Kidney (tissue), 14 donors: ENCODE measurements around the gene SLC13A5. TPM values are rescaled to one million over a fixed set of nuclear protein-coding genes. Genes with fewer than 3 reads are reported as not detected.

ENCODE experiments used
- DNase-seq, 5 donors: peaks; one replicate each; pipeline ENCODE4 v3.0.0-alpha.2; 2013 to 2020
- FAIRE-seq: peaks from 2 replicates; lab custom pipeline; 2012; peaks lifted over from hg19 to GRCh38; lab: Jason Lieb, UNC
- H3K27ac ChIP-seq, 2 donors: one replicate each; pipeline ENCODE4 v1.7.0; 2013; ENCODE audit warnings: low read depth in 2 of 2, low read length in 2 of 2, inconsistent platforms in 1 of 2
- H3K27me3 ChIP-seq: one replicate; pipeline ENCODE4 v1.7.1; 2013; ENCODE audit warnings: low read length, inconsistent platforms; ENCODE audit not compliant: control insufficient read depth, insufficient read depth
- H3K36me3 ChIP-seq, 3 donors: one replicate each; pipeline versions ENCODE4 v1.7.0 to v1.7.1; 2013; ENCODE audit warnings: low read length in 3 of 3, control low read depth in 1 of 3, inconsistent platforms in 1 of 3; ENCODE audit not compliant: insufficient read depth in 3 of 3, control insufficient read depth in 2 of 3
- H3K4me1 ChIP-seq, 3 donors: one replicate each; pipeline versions ENCODE4 v1.7.0 to v1.7.1; 2013; ENCODE audit warnings: low read length in 3 of 3, inconsistent platforms in 1 of 3, low read depth in 1 of 3; ENCODE audit not compliant: control insufficient read depth in 2 of 3, insufficient read depth in 2 of 3
- H3K4me3 ChIP-seq, 3 donors: one replicate each; pipeline versions ENCODE4 v1.7.0 to v1.8.1; 2013; ENCODE audit warnings: low read length in 3 of 3, control low read depth in 1 of 3, inconsistent platforms in 1 of 3
- H3K9ac ChIP-seq, 3 donors: one replicate each; pipeline versions ENCODE4 v1.7.0 to v1.7.1; 2013; ENCODE audit warnings: low read length in 3 of 3, control low read depth in 1 of 3, inconsistent platforms in 1 of 3
- H3K9me3 ChIP-seq, 3 donors: one replicate each; pipeline versions ENCODE4 v1.7.0 to v1.7.1; 2013; ENCODE audit warnings: low read length in 3 of 3, control low read depth in 1 of 3, inconsistent platforms in 1 of 3; ENCODE audit not compliant: control insufficient read depth in 2 of 3, insufficient read depth in 1 of 3
- CTCF ChIP-seq: IDR thresholded peaks from 3 replicates; pipeline ENCODE4 v1.5.1; 2012; ENCODE audit warnings: mild to moderate bottlenecking, moderate library complexity, borderline replicate concordance; ENCODE audit not compliant: insufficient read depth; ENCODE audit errors: extremely low read depth
- intact Hi-C: fragments of 100-400 bp; cut with DNase I; formaldehyde crosslinking; loops from one replicate; pipeline ENCODE4 v1.11.1; 2022
- polyA plus RNA-seq: library from polyadenylated mRNA; stranded (reverse); fragments of 350-450 nt; fragmentation: Illumina TruSeq; extraction: RNeasy Lipid Tissue Mini Kit (QIAGEN cat#74804); gene quantifications from one replicate; pipeline ENCODE4 v1.2.3, GENCODE V29; 2014; ENCODE audit warnings: low read depth, low replicate concordance; ENCODE audit not compliant: insufficient read depth
- total RNA-seq: library from RNA; stranded (reverse); fragmentation: NEBNext Ultra II Directional; extraction: Animal tissue kit (Norgen Biotek cat#: 25700); gene quantifications from one replicate; pipeline ENCODE4 v1.2.1, GENCODE V29; 2021
- donor health status: control.
- donor health status: control.
- donor health status: control.
- donor health status: control.
- donor health status: control.
- donor health status: DM: yes; HTN: yes; CAD: no.
- donor health status: Normal renal cell carcinoma (clear cell type).

The SLC13A5 gene
- total and polyA plus RNA-seq, 2 donors from 2014 or later, result not detected

- Histone ChIP-seq H3K4me1 (no peaks in the 10 kb centered on the region), H3K27me3 (no peaks in the 10 kb centered on the region), H3K9ac (no peak overlapping the region), H3K27ac (no peak overlapping the region), H3K36me3 (no peaks in the 10 kb centered on the region), H3K4me3 (no peak overlapping the region), H3K9me3 (no peaks in the 10 kb centered on the region)
- FAIRE-seq (no peak), DNase-seq (no peak)
- TF ChIP-seq CTCF, result no peak
- intact Hi-C loops, result loop anchor here (10.0 kb wide), 2 partner anchors 155 to 335 kb away; no protein-coding TSS in a partner anchor
These were observed 43.5 kb downstream of the SLC13A5 start for GRCh38 chr17:6669479-6670212.

- no peaks in the 10 kb centered on the region for H3K36me3 ChIP-seq
- no peak overlapping the region for H3K27ac ChIP-seq
- H3K9me3 ChIP-seq, result no peaks in the 10 kb centered on the region
- FAIRE-seq, result no peak
- no peak overlapping the region for H3K9ac ChIP-seq
- no peaks in the 10 kb centered on the region for H3K27me3 ChIP-seq
- intact Hi-C loops, result no loop called here
- no peak overlapping the region for H3K4me3 ChIP-seq
- no peak for DNase-seq
- TF ChIP-seq CTCF, result no peak
- H3K4me1 ChIP-seq, result no peaks in the 10 kb centered on the region
These were observed 44.3 kb downstream of the SLC13A5 start for GRCh38 chr17:6668727-6669425.

GRCh38 chr17:6668219-6668618 lies 45.0 kb downstream of the SLC13A5 start:
- FAIRE-seq (no peak), DNase-seq (no peak)
- no peaks in the 10 kb centered on the region for H3K36me3 ChIP-seq
- no peak overlapping the region for H3K4me3 ChIP-seq
- no peaks in the 10 kb centered on the region for H3K27me3 ChIP-seq
- TF ChIP-seq CTCF, result no peak
- H3K27ac ChIP-seq, result no peak overlapping the region
- H3K9ac ChIP-seq, result no peak overlapping the region
- H3K4me1 ChIP-seq, result no peaks in the 10 kb centered on the region
- no peaks in the 10 kb centered on the region for H3K9me3 ChIP-seq
- intact Hi-C loops, result no loop called here
